Astrocyte (in vitro differentiated cells and primary cell): ENCODE data around the gene PSORS1C1.

Experiments
- CTCF ChIP-seq: IDR thresholded peaks from 2 replicates; pipeline ENCODE4 v1.5.1; 2011; ENCODE audit warnings: low read depth, mild to moderate bottlenecking, inconsistent platforms, low read length, moderate library complexity; ENCODE audit not compliant: insufficient read depth
- EZH2 ChIP-seq: IDR thresholded peaks from 2 replicates; pipeline ENCODE4 v1.6.1; 2012; ENCODE audit warnings: mild to moderate bottlenecking, low read length, inconsistent platforms; ENCODE audit not compliant: insufficient read depth

- no peak for TF ChIP-seq CTCF
- TF ChIP-seq EZH2, result no peak
Observed at GRCh38 chr6:31142361-31142761, 27.8 kb downstream of the PSORS1C1 start.
